B cell (primary cell): ENCODE measurements around the gene NEUROD2. TPM values are rescaled to one million over a fixed set of nuclear protein-coding genes. Genes with fewer than 3 reads are reported as not detected.

Experiments
- ATAC-seq: fragments of 200-7000 bp; cut with Tn5 transposase; one replicate; pipeline ENCODE4 v1.10.0; 2021; ENCODE audit warnings: low read depth, mild to moderate bottlenecking, moderate number of reproducible peaks, moderate library complexity
- CTCF ChIA-PET: fragments of 350-600 bp; sonication (Branson Sonifier 250); formaldehyde crosslinking; loops from one replicate; lab custom pipeline; 2021; ENCODE audit warnings: antibody characterized with exemption, inconsistent platforms; lab: Charles Lee
- POLR2A ChIA-PET: fragments of 350-600 bp; sonication (Branson Sonifier 250); formaldehyde crosslinking; loops from one replicate; lab custom pipeline; 2021; ENCODE audit warnings: antibody characterized with exemption; lab: Charles Lee
- DNase-seq: peaks from one replicate; pipeline ENCODE4 v3.0.0; 2013
- H2AFZ ChIP-seq: 2 replicates; pipeline ENCODE4 v1.6.1; 2012; ENCODE audit warnings: mild to moderate bottlenecking, low read depth, low read length; ENCODE audit not compliant: insufficient read depth, poor library complexity, severe bottlenecking
- H3K27ac ChIP-seq, 2 donors: 1 replicate in 1 of 2; 2 replicates in 1 of 2; pipeline ENCODE4 v1.5.1; 2012 to 2013; ENCODE audit warnings: low read length in 2 of 2, mild to moderate bottlenecking in 2 of 2, moderate library complexity in 1 of 2
- H3K27me3 ChIP-seq, 4 experiments: fragments of 200-600 bp in 1 of 4; sonication (generic) in 1 of 4; replicated peaks in 1 of 4; 1 replicate in 2 of 4; 2 replicates in 2 of 4; pipeline versions ENCODE4 v1.6.1 to v1.7.0; 2013 to 2016; ENCODE audit warnings: low read length in 3 of 4, mild to moderate bottlenecking in 2 of 4, mixed read lengths in 1 of 4, moderate library complexity in 1 of 4; ENCODE audit not compliant: insufficient read depth in 4 of 4, control insufficient read depth in 3 of 4; ENCODE audit errors: control extremely low read depth in 1 of 4
- H3K36me3 ChIP-seq, 2 experiments: replicated peaks in 1 of 2; 1 replicate in 1 of 2; 2 replicates in 1 of 2; pipeline versions ENCODE4 v1.6.1 to v1.7.1; 2013; ENCODE audit warnings: low read length in 1 of 2; ENCODE audit not compliant: insufficient read depth in 2 of 2, control insufficient read depth in 1 of 2; ENCODE audit errors: control extremely low read depth in 1 of 2, extremely low read depth in 1 of 2
- H3K4me1 ChIP-seq, 2 donors: fragments of 200-600 bp in 1 of 2; sonication (generic) in 1 of 2; 1 replicate in 1 of 2; 2 replicates in 1 of 2; pipeline versions ENCODE4 v1.5.1 to v1.6.1; 2013 to 2017; ENCODE audit warnings: low read length in 2 of 2; ENCODE audit not compliant: control insufficient read depth in 2 of 2, insufficient read depth in 2 of 2
- H3K4me2 ChIP-seq: replicated peaks from 2 replicates; pipeline ENCODE3; 2012; ENCODE audit warnings: mild to moderate bottlenecking, low read depth, low read length; ENCODE audit not compliant: poor library complexity, severe bottlenecking
- H3K4me3 ChIP-seq, 5 experiments: fragments of 200-600 bp in 1 of 5; sonication (generic) in 1 of 5; 1 replicate in 3 of 5; 2 replicates in 2 of 5; pipeline versions ENCODE4 v1.5.1 to v1.7.0; 2011 to 2016; ENCODE audit warnings: low read length in 4 of 5, mild to moderate bottlenecking in 4 of 5, low read depth in 2 of 5, control low read depth in 1 of 5, moderate library complexity in 1 of 5; ENCODE audit not compliant: insufficient read depth in 1 of 5; ENCODE audit errors: control extremely low read depth in 1 of 5, extremely low read depth in 1 of 5
- H3K79me2 ChIP-seq: fragments of 200-600 bp; sonication (generic); one replicate; pipeline ENCODE4 v1.6.0; 2016; ENCODE audit warnings: low read length; ENCODE audit not compliant: control insufficient read depth, insufficient read depth
- H3K9ac ChIP-seq: fragments of 200-600 bp; sonication (generic); 2 replicates; pipeline ENCODE4 v1.6.1; 2017; ENCODE audit warnings: mild to moderate bottlenecking, low read length, moderate library complexity
- H3K9me3 ChIP-seq, 3 donors: one replicate each; pipeline versions ENCODE4 v1.6.1 to v1.7.1; 2013; ENCODE audit warnings: low read length in 2 of 3; ENCODE audit not compliant: control insufficient read depth in 2 of 3, insufficient read depth in 1 of 3; ENCODE audit errors: control extremely low read depth in 1 of 3
- H4K20me1 ChIP-seq: 2 replicates; pipeline ENCODE4 v1.6.0; 2012; ENCODE audit warnings: mild to moderate bottlenecking, low read length; ENCODE audit not compliant: insufficient read depth, control insufficient read depth, poor library complexity, severe bottlenecking
- H3K27ac Mint-ChIP-seq: one replicate; pipeline ENCODE4 v1.8.0; 2021; ENCODE audit warnings: mixed read lengths
- H3K27me3 Mint-ChIP-seq: one replicate; pipeline ENCODE4 v1.8.0; 2021; ENCODE audit warnings: mixed read lengths
- H3K4me1 Mint-ChIP-seq: one replicate; pipeline ENCODE4 v1.8.0; 2021; ENCODE audit warnings: mixed read lengths
- H3K4me3 Mint-ChIP-seq: one replicate; pipeline ENCODE4 v1.8.0; 2021; ENCODE audit warnings: mixed read lengths
- H3K9me3 Mint-ChIP-seq: one replicate; pipeline ENCODE4 v1.8.0; 2022; ENCODE audit warnings: mixed read lengths; ENCODE audit not compliant: insufficient read depth
- CTCF ChIP-seq: fragments of 200-600 bp; IDR thresholded peaks from one replicate; pipeline ENCODE4 v1.8.0; 2022; ENCODE audit warnings: antibody characterized with exemption, mild to moderate bottlenecking
- EZH2 ChIP-seq: IDR thresholded peaks from 2 replicates; pipeline ENCODE4 v1.6.1; 2012; ENCODE audit warnings: borderline replicate concordance, low read depth, mild to moderate bottlenecking, moderate library complexity, low read length; ENCODE audit not compliant: insufficient read depth, poor library complexity, severe bottlenecking
- WGBS: methylation state at CpG from one replicate; pipeline ENCODE4 v1.1.5; 2013; ENCODE audit warnings: missing lambda C conversion rate; ENCODE audit not compliant: insufficient coverage; 5-methylcytosine and 5-hydroxymethylcytosine counted together
- intact Hi-C: fragments of 100-400 bp; cut with micrococcal nuclease; formaldehyde crosslinking; loops from one replicate; pipeline ENCODE4 v1.10.0; 2022
- polyA plus RNA-seq: library from polyadenylated mRNA; depleted of rRNA; stranded (reverse); fragments of >200 nt; gene quantifications from 2 replicates; pipeline ENCODE4 v1.2.3, GENCODE V29; 2012
- total RNA-seq, 2 donors: library from RNA; stranded (reverse); fragments of 120-200 nt in 1 of 2; gene quantifications; 1 replicate in 1 of 2; 2 replicates in 1 of 2; pipeline versions ENCODE4 v1.2.3 to v1.2.4, GENCODE V29; 2013 to 2022

Gene NEUROD2
- total and polyA plus RNA-seq, 2 donors (not counting 1 experiment from before 2014, with no cell fraction given): 0.04 TPM; not detected in 1

- H3K9me3 ChIP-seq: no peaks in the 10 kb centered on the region
- 62% methylated on average over 5 of the region's 16 CpGs for WGBS
- peak overlapping the region; percentile 69 for H2AFZ ChIP-seq
- peak overlapping the region in 4 of 5 experiments; percentile 14 to 38 (median 29) for H3K4me3 ChIP-seq
- Mint-ChIP-seq H3K4me3 (peak overlapping the region; percentile 84), H3K9me3 (no peaks in the 10 kb centered on the region), H3K27me3 (peaks cover 7% of the 10 kb centered on the region), H3K27ac (peak overlapping the region; percentile 75), H3K4me1 (peaks cover 34% of the 10 kb centered on the region)
- POLR2A ChIA-PET: interaction anchor here (0.6 to 0.9 kb wide), 3 partner anchors 133 to 358 kb away, joined by 3 to 7 read pairs (median 3); partner anchors contain the start of gene PSMD3
- H3K79me2 ChIP-seq: peaks cover 7% of the 10 kb centered on the region
- no peak overlapping the region for H3K27ac ChIP-seq
- peaks cover 38 to 51% of the 10 kb centered on the region in 2 donors for H3K4me1 ChIP-seq
- intact Hi-C loops: loop anchor here (1.0 to 5.0 kb wide), 12 partner anchors 15 to 416 kb away; partner anchors contain the start of genes IKZF3, LRRC3C, MIEN1 and ORMDL3
- H3K4me2 ChIP-seq: peak overlapping the region; percentile 76
- H4K20me1 ChIP-seq: no peaks in the 10 kb centered on the region
- H3K9ac ChIP-seq: peak overlapping the region; percentile 8
- CTCF ChIA-PET: interaction anchor here (0.8 to 13.0 kb wide), 57 partner anchors 8 to 596 kb away, joined by 3 to 262 read pairs (median 6); partner anchors contain the start of genes MED24, MIEN1, NEUROD2 and NR1D1
- DNase-seq: no peak
- peak; percentile 2 for ATAC-seq
- no peak for TF ChIP-seq CTCF
- no peak for TF ChIP-seq EZH2
- H3K36me3 ChIP-seq: no peaks in the 10 kb centered on the region
- H3K27me3 ChIP-seq: peaks cover 0 to 29% (median 12%) of the 10 kb centered on the region in 4 experiments
Measured at GRCh38 chr17:39622380-39623006, 14.8 kb upstream of the NEUROD2 start.
